GM12878 (cell line): ENCODE results near the gene FOXP1. TPM values are rescaled to one million over a fixed set of nuclear protein-coding genes. Genes with fewer than 3 reads are reported as not detected.

ENCODE experiments used
- ATAC-seq: fragments of 200-7000 bp; cut with Tn5 transposase; 3 replicates; pipeline ENCODE4 v1.9.1; 2020; ENCODE audit warnings: mild to moderate bottlenecking, moderate library complexity
- BruUV-seq: library from RNA; stranded (reverse); fragments of 400-500 nt; replicated peaks from 2 replicates; lab custom pipeline; 2021; lab: Mats Ljungman, UMichigan
- CTCF ChIA-PET: fragments of 300-600 bp; sonication (Branson Sonifier 250); formaldehyde crosslinking; extraction: SDS; loops from one replicate; lab custom pipeline; 2021; ENCODE audit warnings: inconsistent platforms; lab: Yijun Ruan, JAX
- POLR2A ChIA-PET: fragments of 350-600 bp; formaldehyde crosslinking; extraction: SDS; loops from one replicate; lab custom pipeline; 2021; ENCODE audit warnings: inconsistent platforms; lab: Charles Lee
- RAD21 ChIA-PET: fragments of 300-600 bp; sonication (Branson Sonifier 250); formaldehyde crosslinking; loops from one replicate; lab custom pipeline; 2023; ENCODE audit warnings: antibody characterized with exemption; ENCODE audit not compliant: unreplicated experiment; lab: Charles Lee
- SMC1A ChIA-PET: fragments of 300-600 bp; sonication (Branson Sonifier 250); formaldehyde crosslinking; loops from one replicate; lab custom pipeline; 2023; ENCODE audit not compliant: unreplicated experiment, uncharacterized antibody; lab: Charles Lee
- DNase-seq: peaks from one replicate; pipeline ENCODE4 v3.0.0-alpha.2; 2011; ENCODE audit warnings: low read depth, low spot score
- FAIRE-seq: peaks from 3 replicates; lab custom pipeline; 2011; peaks lifted over from hg19 to GRCh38; lab: Jason Lieb, UNC
- H2AFZ ChIP-seq: 2 replicates; pipeline ENCODE4 v1.6.0; 2011; ENCODE audit warnings: low read depth, low read length, control low read depth; ENCODE audit not compliant: control insufficient read depth
- H3K27ac ChIP-seq: 2 replicates; pipeline ENCODE4 v1.5.1; 2011; ENCODE audit warnings: control low read depth; ENCODE audit not compliant: control insufficient read depth, insufficient read depth
- H3K27me3 ChIP-seq, 2 experiments: replicated peaks in 1 of 2; 2 replicates each; pipeline versions ENCODE4 v1.6.0 to v1.6.1; 2011; ENCODE audit warnings: low read length in 1 of 2; ENCODE audit not compliant: control insufficient read depth in 2 of 2, insufficient read depth in 2 of 2
- H3K36me3 ChIP-seq, 2 experiments: 2 replicates each; pipeline ENCODE4 v1.5.1; 2011; ENCODE audit warnings: low read length in 1 of 2; ENCODE audit not compliant: control insufficient read depth in 2 of 2, insufficient read depth in 2 of 2
- H3K4me1 ChIP-seq: 2 replicates; pipeline ENCODE4 v1.6.1; 2011; ENCODE audit warnings: mild to moderate bottlenecking, low read length, moderate library complexity, mixed read lengths; ENCODE audit not compliant: control insufficient read depth, insufficient read depth
- H3K4me2 ChIP-seq: 2 replicates; pipeline ENCODE4 v1.6.0; 2011; ENCODE audit warnings: control low read depth; ENCODE audit not compliant: control insufficient read depth, insufficient read depth
- H3K4me3 ChIP-seq: fragments of 200-600 bp; sonication (generic); 2 replicates; pipeline ENCODE4 v1.5.1; 2016
- H3K79me2 ChIP-seq: 2 replicates; pipeline ENCODE4 v1.6.0; 2011; ENCODE audit warnings: low read length; ENCODE audit not compliant: control insufficient read depth, insufficient read depth
- H3K9ac ChIP-seq: 2 replicates; pipeline ENCODE4 v1.8.0; 2011; ENCODE audit warnings: low read length, control low read depth, mixed read lengths; ENCODE audit not compliant: control insufficient read depth, insufficient read depth
- H3K9me3 ChIP-seq: replicated peaks from 3 replicates; pipeline ENCODE4 v1.5.1; 2011; ENCODE audit warnings: mild to moderate bottlenecking, low read length; ENCODE audit not compliant: control insufficient read depth, insufficient read depth
- H4K20me1 ChIP-seq: 2 replicates; pipeline ENCODE4 v1.6.0; 2011; ENCODE audit not compliant: control insufficient read depth, insufficient read depth
- CTCF ChIP-seq, 3 experiments: IDR thresholded peaks in 2 of 3; conservative IDR thresholded peaks in 1 of 3; 2 replicates each; pipeline ENCODE4 v1.5.1; 2011; ENCODE audit warnings: low read depth in 3 of 3, low read length in 3 of 3, mild to moderate bottlenecking in 3 of 3, control low read depth in 2 of 3, moderate library complexity in 2 of 3, inconsistent platforms in 1 of 3, mixed read lengths in 1 of 3; ENCODE audit not compliant: control insufficient read depth in 2 of 3, insufficient read depth in 1 of 3; ENCODE audit errors: extremely low read depth in 1 of 3
- FOS ChIP-seq: IDR thresholded peaks from 3 replicates; pipeline ENCODE4 v1.6.1; 2011; ENCODE audit warnings: borderline replicate concordance; ENCODE audit not compliant: insufficient read length; ENCODE audit errors: extremely low read depth
- HDAC2 ChIP-seq: fragments of 200-600 bp; sonication (generic); IDR thresholded peaks from 2 replicates; pipeline ENCODE4 v1.6.1; 2017
- IRF4 ChIP-seq: IDR thresholded peaks from 2 replicates; pipeline ENCODE4 v1.6.1; 2011; ENCODE audit warnings: low read depth, low read length
- JUNB ChIP-seq: IDR thresholded peaks from 2 replicates; pipeline ENCODE4 v1.6.1; 2016; ENCODE audit warnings: antibody characterized with exemption, mild to moderate bottlenecking
- KDM1A ChIP-seq: fragments of 200-600 bp; sonication (generic); IDR thresholded peaks from 2 replicates; pipeline ENCODE4 v1.6.1; 2016; ENCODE audit warnings: borderline replicate concordance
- MLLT1 ChIP-seq: fragments of 450-650 bp; IDR thresholded peaks from 2 replicates; pipeline ENCODE4 v1.6.1; 2016; ENCODE audit warnings: mild to moderate bottlenecking
- MXI1 ChIP-seq: fragments of 150-350 bp; IDR thresholded peaks from 2 replicates; pipeline ENCODE4 v1.6.1; 2011; ENCODE audit warnings: low read depth, mild to moderate bottlenecking, inconsistent platforms, low read length, improper control_type of control experiment
- NBN ChIP-seq: fragments of 450-650 bp; IDR thresholded peaks from 2 replicates; pipeline ENCODE4 v1.6.1; 2016
- NRF1 ChIP-seq: conservative IDR thresholded peaks from 2 replicates; pipeline ENCODE4 v1.6.1; 2011; ENCODE audit warnings: mild to moderate bottlenecking, low read depth, low read length, improper control_type of control experiment
- TARDBP ChIP-seq: IDR thresholded peaks from 2 replicates; pipeline ENCODE4 v1.6.1; 2016; ENCODE audit warnings: borderline replicate concordance
- TCF12 ChIP-seq: IDR thresholded peaks from 2 replicates; pipeline ENCODE4 v1.6.1; 2011; ENCODE audit warnings: low read depth, mild to moderate bottlenecking, low read length
- WRNIP1 ChIP-seq: IDR thresholded peaks from 2 replicates; pipeline ENCODE4 v1.6.1; 2011; ENCODE audit warnings: low read depth, low read length, improper control_type of control experiment, borderline replicate concordance
- ZBTB11 ChIP-seq: fragments of 450-650 bp; formaldehyde crosslinking; IDR thresholded peaks from 2 replicates; pipeline ENCODE4 v1.5.0; 2022; ENCODE audit warnings: mild to moderate bottlenecking, missing genetic modification characterization
- ZBTB33 ChIP-seq: fragments of 450-650 bp; IDR thresholded peaks from 2 replicates; pipeline ENCODE4 v1.6.1; 2017; ENCODE audit warnings: mild to moderate bottlenecking
- ZNF622 ChIP-seq: fragments of 450-650 bp; IDR thresholded peaks from 2 replicates; pipeline ENCODE4 v1.6.1; 2017; ENCODE audit warnings: mild to moderate bottlenecking, inconsistent platforms
- WGBS: methylation state at CpG from one replicate; pipeline ENCODE4 v1.1.6; 2016; ENCODE audit warnings: low lambda C conversion rate; ENCODE audit not compliant: insufficient replicate concordance, insufficient coverage; ENCODE audit errors: missing lambda C conversion rate; 5-methylcytosine and 5-hydroxymethylcytosine counted together
- in situ Hi-C: fragments of 300-500 bp; cut with MboI; formaldehyde crosslinking; loops from 9 replicates; pipeline ENCODE4 v1.14.3; 2018; ENCODE audit warnings: mixed read lengths
- intact Hi-C: fragments of 100-400 bp; cut with micrococcal nuclease; formaldehyde crosslinking; loops from one replicate; pipeline ENCODE4 v1.14.2; 2022; ENCODE audit not compliant: unreplicated experiment
- polyA plus RNA-seq, 11 experiments: library from polyadenylated mRNA; depleted of rRNA in 4 of 11; unstranded in 6 of 11; stranded (reverse) in 5 of 11; fragments of >200 nt; fragmentation: Nextera tagmentation in 4 of 11; fragmentation: Illumina TruSeq in 1 of 11; extraction: Ambion mirVana in 4 of 11; extraction: Trizol in 1 of 11; gene quantifications; 1 replicate in 1 of 11; 2 replicates in 10 of 11; pipeline versions ENCODE4 v1.2.1 to v1.2.3, GENCODE V29; 2011 to 2016; ENCODE audit warnings: inconsistent platforms in 2 of 11, missing spikeins in 2 of 11, low read depth in 1 of 11
- total RNA-seq, 4 experiments: library from RNA; depleted of rRNA in 3 of 4; stranded (reverse); fragments of >200 nt in 3 of 4; fragmentation: Illumina TruSeq in 1 of 4; extraction: Trizol in 1 of 4; gene quantifications; 2 replicates each; pipeline versions ENCODE4 v1.2.1 to v1.2.3, GENCODE V29; 2013 to 2021

Gene FOXP1
- total and polyA plus RNA-seq, 10 of the 15 experiments (the other 5 are each of a cell fraction or from before 2014, with no cell fraction given), result 0.05 to 1.6 (median 0.20) TPM; not detected in 1

- Histone ChIP-seq H3K27me3 (no peaks in the 10 kb centered on the region), H3K4me1 (no peaks in the 10 kb centered on the region), H4K20me1 (no peaks in the 10 kb centered on the region), H2AFZ (no peak overlapping the region), H3K4me2 (no peak overlapping the region), H3K4me3 (no peak overlapping the region), H3K9ac (no peak overlapping the region), H3K27ac (no peak overlapping the region), H3K36me3 (no peaks in the 10 kb centered on the region), H3K9me3 (no peaks in the 10 kb centered on the region), H3K79me2 (no peaks in the 10 kb centered on the region)
- in situ Hi-C loops, result no loop called here
- no peak for FAIRE-seq
- ChIA-PET POLR2A (no interaction called here), RAD21 (interaction anchor here (0.5 kb wide), 1 partner anchor 9 kb away, joined by 3 read pairs; no protein-coding TSS in a partner anchor), SMC1A (interaction anchor here (0.6 to 1.9 kb wide), 4 partner anchors 12 to 155 kb away, joined by 3 to 6 read pairs (median 4); no protein-coding TSS in a partner anchor), CTCF (interaction anchor here (1.3 to 1.5 kb wide), 2 partner anchors 9 to 12 kb away, joined by 4 to 6 read pairs; no protein-coding TSS in a partner anchor)
- WGBS, result 26% methylated on average over 8 of the region's 8 CpGs
- intact Hi-C loops, result no loop called here
- ATAC-seq, result no peak
- DNase-seq, result no peak
- BruUV-seq, result no TSS peak
- TF ChIP-seq ZBTB11, result no peak
- no peak for TF ChIP-seq KDM1A
- TF ChIP-seq FOS, result no peak
- no peak for TF ChIP-seq WRNIP1
- no peak for TF ChIP-seq CTCF (IDR thresholded peaks at IDR 0.05 in 2 of 3, conservative IDR thresholded peaks at IDR 0.05 in 1 of 3; ENCODE audit: control insufficient read depth in 2 of 3, extremely low read depth in 1 of 3, insufficient read depth in 1 of 3, low read depth in 3 of 3, low read length in 3 of 3)
- no peak for TF ChIP-seq TCF12
- no peak for TF ChIP-seq NBN
- no peak for TF ChIP-seq MLLT1
- TF ChIP-seq HDAC2, result no peak
- no peak for TF ChIP-seq IRF4
- no peak for TF ChIP-seq MXI1
- TF ChIP-seq ZBTB33, result no peak
- no peak for TF ChIP-seq ZNF622
- TF ChIP-seq NRF1, result no peak
- no peak for TF ChIP-seq TARDBP
- no peak for TF ChIP-seq JUNB
Observed at GRCh38 chr3:71241981-71242560, 341.5 kb downstream of the FOXP1 start.
